Ishikawa (cell line): Measurements from ENCODE around the gene DCAKD.

Source experiments
- CEBPB ChIP-seq: IDR thresholded peaks from 2 replicates; pipeline ENCODE4 v1.6.1; 2012
- CREB1 ChIP-seq: IDR thresholded peaks from 2 replicates; pipeline ENCODE4 v1.6.1; 2012; ENCODE audit warnings: low read depth
- EGR1 ChIP-seq: IDR thresholded peaks from 2 replicates; pipeline ENCODE4 v1.6.1; 2012
- EP300 ChIP-seq: IDR thresholded peaks from 2 replicates; pipeline ENCODE4 v1.6.1; 2012; ENCODE audit warnings: borderline replicate concordance
- FOXM1 ChIP-seq: IDR thresholded peaks from 2 replicates; pipeline ENCODE4 v1.6.1; 2012; ENCODE audit warnings: low read depth, borderline replicate concordance
- MAX ChIP-seq: IDR thresholded peaks from 2 replicates; pipeline ENCODE4 v1.6.1; 2012
- NFIC ChIP-seq: IDR thresholded peaks from 2 replicates; pipeline ENCODE4 v1.6.1; 2012
- RAD21 ChIP-seq: IDR thresholded peaks from 2 replicates; pipeline ENCODE4 v1.6.1; 2012; ENCODE audit warnings: low read depth
- REST ChIP-seq: IDR thresholded peaks from 2 replicates; pipeline ENCODE4 v1.6.1; 2012; ENCODE audit warnings: low read depth, mild to moderate bottlenecking
- TAF1 ChIP-seq: IDR thresholded peaks from 2 replicates; pipeline ENCODE4 v1.6.1; 2012; ENCODE audit warnings: low read depth, mild to moderate bottlenecking
- TCF12 ChIP-seq: IDR thresholded peaks from 2 replicates; pipeline ENCODE4 v1.6.1; 2012; ENCODE audit warnings: low read depth
- TEAD4 ChIP-seq: IDR thresholded peaks from 2 replicates; pipeline ENCODE4 v1.6.1; 2012
- USF1 ChIP-seq: IDR thresholded peaks from 2 replicates; pipeline ENCODE4 v1.6.1; 2012
- YY1 ChIP-seq: IDR thresholded peaks from 2 replicates; pipeline ENCODE4 v1.6.1; 2012; ENCODE audit warnings: low read depth
- ZBTB7A ChIP-seq: IDR thresholded peaks from 2 replicates; pipeline ENCODE4 v1.6.1; 2012; ENCODE audit warnings: low read depth

DCAKD gene

GRCh38 chr17:45021607-45022287 is 29.7 kb downstream of the DCAKD start:
- TF ChIP-seq USF1 (no peak), EP300 (no peak), RAD21 (peak; percentile 67), TEAD4 (0 out of 2 replicates have a peak, but pooled peaks have one; percentile 8), ZBTB7A (peak; percentile 76), TAF1 (no peak), YY1 (no peak)

GRCh38 chr17:45020354-45021138 is 30.9 kb downstream of the DCAKD start:
- TF ChIP-seq NFIC (no peak), CEBPB (no peak), USF1 (no peak), ZBTB7A (no peak), YY1 (no peak), EGR1 (no peak), TCF12 (no peak), REST (no peak), CREB1 (no peak), MAX (no peak), TEAD4 (no peak; the same call in 1 of the 2 replicates), RAD21 (no peak), EP300 (no peak), FOXM1 (no peak), TAF1 (no peak)

- no peak for TF ChIP-seq TCF12
- TF ChIP-seq ZBTB7A, result peak; percentile 23; the same call in 1 of the 2 replicates
Measured at GRCh38 chr17:45018848-45019711, 32.4 kb downstream of the DCAKD start.

GRCh38 chr17:45018514-45018847 is 33.0 kb downstream of the DCAKD start:
- no peak for TF ChIP-seq EGR1
- TF ChIP-seq ZBTB7A, result 0 out of 2 replicates have a peak, but pooled peaks have one; percentile 39

- TF ChIP-seq MAX (no peak), RAD21 (peak; percentile 48; the same call in 1 of the 2 replicates), TCF12 (no peak)
Measured at GRCh38 chr17:45016823-45017222, 34.6 kb downstream of the DCAKD start.

GRCh38 chr17:45016237-45016636 is 35.2 kb downstream of the DCAKD start:
- TF ChIP-seq ZBTB7A (no peak), EGR1 (no peak), CREB1 (no peak), REST (no peak), FOXM1 (no peak), EP300 (no peak), NFIC (no peak), RAD21 (no peak), TCF12 (no peak), USF1 (no peak), TAF1 (no peak), YY1 (no peak), CEBPB (no peak), MAX (no peak), TEAD4 (no peak)
